ENCODE results near the gene PCGF1. TPM values are rescaled to one million over a fixed set of nuclear protein-coding genes. Genes with fewer than 3 reads are reported as not detected.

The PCGF1 gene
- total and polyA plus RNA-seq, 2 of the 13 experiments (the other 11 are each of a cell fraction or from before 2014, with no cell fraction given) = 20.4 to 22.6 TPM

GRCh38 chr2:74461187-74462053 is 46.1 kb downstream of the PCGF1 start (continued):
- TF ChIP-seq GMEB1 (CRISPR knock-in tag; IDR thresholded peaks at IDR 0.05; ENCODE audit: borderline replicate concordance) (0 out of 2 replicates have a peak, but pooled peaks have one; percentile 39), CBX5 (CRISPR knock-in tag; IDR thresholded peaks at IDR 0.05; ENCODE audit: borderline replicate concordance) (peak; percentile 23; the same call in 1 of the 2 replicates), ZFP37 (CRISPR knock-in tag; IDR thresholded peaks at IDR 0.05; ENCODE audit: borderline replicate concordance) (no peak), STAG1 (CRISPR knock-in tag; IDR thresholded peaks at IDR 0.05) (peak; percentile 58), POLR2AphosphoS5 (IDR thresholded peaks at IDR 0.05; ENCODE audit: low read depth, low read length) (peak; percentile 8), ZNF549 (CRISPR knock-in tag; IDR thresholded peaks at IDR 0.05) (no peak), ZNF569 (CRISPR knock-in tag; IDR thresholded peaks at IDR 0.05; ENCODE audit: borderline replicate concordance) (no peak), ATF6 (CRISPR knock-in tag; conservative IDR thresholded peaks at IDR 0.05) (no peak), ETV6 (CRISPR knock-in tag; conservative IDR thresholded peaks at IDR 0.05) (no peak), PHF20 (CRISPR knock-in tag; IDR thresholded peaks at IDR 0.05) (no peak), HOXA3 (CRISPR knock-in tag; IDR thresholded peaks at IDR 0.05) (peak; percentile 51), ZNF513 (CRISPR knock-in tag; conservative IDR thresholded peaks at IDR 0.05) (no peak), HNRNPL (IDR thresholded peaks at IDR 0.05; ENCODE audit: low read depth, low read length) (peak; percentile 48; the same call in 1 of the 2 replicates), ZFP36L2 (CRISPR knock-in tag; IDR thresholded peaks at IDR 0.05) (no peak), ZFY (CRISPR knock-in tag; IDR thresholded peaks at IDR 0.05) (0 out of 2 replicates have a peak, but pooled peaks have one; percentile 9), ZNF468 (CRISPR knock-in tag; IDR thresholded peaks at IDR 0.05) (0 out of 2 replicates have a peak, but pooled peaks have one; percentile 59), ZSCAN22 (CRISPR knock-in tag; IDR thresholded peaks at IDR 0.05) (no peak), HNF1B (CRISPR knock-in tag; IDR thresholded peaks at IDR 0.05) (no peak), ZBTB39 (CRISPR knock-in tag; IDR thresholded peaks at IDR 0.05) (no peak), ZNF562 (CRISPR knock-in tag; IDR thresholded peaks at IDR 0.05; ENCODE audit: borderline replicate concordance) (no peak)
